ENCODE results near the gene KDM2B.

DNA sequence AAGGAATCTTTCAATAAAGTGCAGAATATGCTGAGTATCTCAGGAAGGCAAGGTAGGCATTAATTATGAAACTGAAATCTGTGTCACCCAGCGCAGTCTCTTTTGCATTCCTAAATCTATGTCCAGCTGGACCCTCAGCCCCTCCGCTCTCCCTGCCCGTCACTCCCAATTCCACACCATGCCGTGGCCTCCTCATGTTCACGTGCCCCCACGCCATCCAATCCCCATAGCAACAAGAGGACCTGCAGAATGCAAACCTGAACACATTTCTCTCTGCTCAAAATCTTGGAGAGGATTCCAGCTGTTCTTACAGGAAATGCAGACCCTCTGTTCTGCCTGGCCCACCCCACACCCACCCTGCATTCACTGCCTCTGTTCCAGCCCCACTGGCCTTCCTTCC is 35.3 kb downstream of the KDM2B start:
- TF ChIP-seq BRCA1 (IDR thresholded peaks at IDR 0.05; ENCODE audit: low read depth, low read length) (no peak), POLR2A (IDR thresholded peaks at IDR 0.05; ENCODE audit: control extremely low read depth in 1 of 2, low read depth in 2 of 2, low read length in 2 of 2) (no peak), ZNF274 (IDR thresholded peaks at IDR 0.05; ENCODE audit: borderline replicate concordance, extremely low read depth, low read length) (no peak), POU5F1 (IDR thresholded peaks at IDR 0.05; ENCODE audit: low read depth, low read length) (no peak), SP1 (IDR thresholded peaks at IDR 0.05; ENCODE audit: low read depth, low read length) (no peak), CEBPB (IDR thresholded peaks at IDR 0.05; ENCODE audit: low read depth, low read length) (no peak), EP300 (IDR thresholded peaks at IDR 0.05; ENCODE audit: borderline replicate concordance in 1 of 2, low read depth in 2 of 2, low read length in 2 of 2) (no peak), EZH2 (IDR thresholded peaks at IDR 0.05; ENCODE audit: low read depth, low read length, severe bottlenecking) (no peak), HDAC2 (IDR thresholded peaks at IDR 0.05; ENCODE audit: borderline replicate concordance in 1 of 2, low read depth in 2 of 2, low read length in 2 of 2) (no peak)
- TF ChIP-seq, protein P1, sequence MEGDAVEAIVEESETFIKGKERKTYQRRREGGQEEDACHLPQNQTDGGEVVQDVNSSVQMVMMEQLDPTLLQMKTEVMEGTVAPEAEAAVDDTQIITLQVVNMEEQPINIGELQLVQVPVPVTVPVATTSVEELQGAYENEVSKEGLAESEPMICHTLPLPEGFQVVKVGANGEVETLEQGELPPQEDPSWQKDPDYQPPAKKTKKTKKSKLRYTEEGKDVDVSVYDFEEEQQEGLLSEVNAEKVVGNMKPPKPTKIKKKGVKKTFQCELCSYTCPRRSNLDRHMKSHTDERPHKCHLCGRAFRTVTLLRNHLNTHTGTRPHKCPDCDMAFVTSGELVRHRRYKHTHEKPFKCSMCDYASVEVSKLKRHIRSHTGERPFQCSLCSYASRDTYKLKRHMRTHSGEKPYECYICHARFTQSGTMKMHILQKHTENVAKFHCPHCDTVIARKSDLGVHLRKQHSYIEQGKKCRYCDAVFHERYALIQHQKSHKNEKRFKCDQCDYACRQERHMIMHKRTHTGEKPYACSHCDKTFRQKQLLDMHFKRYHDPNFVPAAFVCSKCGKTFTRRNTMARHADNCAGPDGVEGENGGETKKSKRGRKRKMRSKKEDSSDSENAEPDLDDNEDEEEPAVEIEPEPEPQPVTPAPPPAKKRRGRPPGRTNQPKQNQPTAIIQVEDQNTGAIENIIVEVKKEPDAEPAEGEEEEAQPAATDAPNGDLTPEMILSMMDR (IDR thresholded peaks at IDR 0.05; ENCODE audit: control extremely low read depth in 1 of 3, insufficient read depth in 1 of 3, low read depth in 1 of 3, low read length in 3 of 3): no peak
- TF ChIP-seq, protein P2, sequence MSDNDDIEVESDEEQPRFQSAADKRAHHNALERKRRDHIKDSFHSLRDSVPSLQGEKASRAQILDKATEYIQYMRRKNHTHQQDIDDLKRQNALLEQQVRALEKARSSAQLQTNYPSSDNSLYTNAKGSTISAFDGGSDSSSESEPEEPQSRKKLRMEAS (IDR thresholded peaks at IDR 0.05): no peak
- TF ChIP-seq, protein P3, sequence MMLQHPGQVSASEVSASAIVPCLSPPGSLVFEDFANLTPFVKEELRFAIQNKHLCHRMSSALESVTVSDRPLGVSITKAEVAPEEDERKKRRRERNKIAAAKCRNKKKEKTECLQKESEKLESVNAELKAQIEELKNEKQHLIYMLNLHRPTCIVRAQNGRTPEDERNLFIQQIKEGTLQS (IDR thresholded peaks at IDR 0.05; ENCODE audit: insufficient read depth, low read depth, low read length): no peak
